GM12878 (cell line): Measurements from ENCODE around the gene MAP1S. TPM values are rescaled to one million over a fixed set of nuclear protein-coding genes. Genes with fewer than 3 reads are reported as not detected.

Experiments
- ASH2L ChIP-seq: fragments of 300-600, 200-600 bp; sonication (generic); IDR thresholded peaks from 2 replicates; pipeline ENCODE4 v1.6.1; 2017; ENCODE audit warnings: low read depth, mild to moderate bottlenecking, borderline replicate concordance
- ATF7 ChIP-seq: fragments of 450-650 bp; IDR thresholded peaks from 2 replicates; pipeline ENCODE4 v1.6.1; 2016; ENCODE audit warnings: low read depth, mild to moderate bottlenecking
- BHLHE40 ChIP-seq, 2 experiments: fragments of 450-650 bp in 1 of 2; IDR thresholded peaks; 2 replicates each; pipeline ENCODE4 v1.6.1; 2011 to 2017; ENCODE audit warnings: low read depth in 2 of 2, borderline replicate concordance in 1 of 2, improper control_type of control experiment in 1 of 2, low read length in 1 of 2, mild to moderate bottlenecking in 1 of 2
- CBX5 ChIP-seq: sonication (generic); IDR thresholded peaks from 2 replicates; pipeline ENCODE4 v1.6.1; 2016; ENCODE audit warnings: low read depth, moderate library complexity, mild to moderate bottlenecking, inconsistent platforms
- CTCF ChIP-seq, 3 experiments: IDR thresholded peaks in 2 of 3; conservative IDR thresholded peaks in 1 of 3; 2 replicates each; pipeline ENCODE4 v1.5.1; 2011; ENCODE audit warnings: low read depth in 3 of 3, low read length in 3 of 3, mild to moderate bottlenecking in 3 of 3, control low read depth in 2 of 3, moderate library complexity in 2 of 3, inconsistent platforms in 1 of 3, mixed read lengths in 1 of 3; ENCODE audit not compliant: control insufficient read depth in 2 of 3, insufficient read depth in 1 of 3; ENCODE audit errors: extremely low read depth in 1 of 3
- E2F4 ChIP-seq: IDR thresholded peaks from 2 replicates; pipeline ENCODE4 v1.6.1; 2012; ENCODE audit warnings: low read depth, low read length, improper control_type of control experiment
- HDAC6 ChIP-seq: fragments of 200-600 bp; sonication (generic); IDR thresholded peaks from one replicate; pipeline ENCODE4 v1.8.0; 2017; ENCODE audit warnings: antibody characterized with exemption; ENCODE audit not compliant: unreplicated experiment
- HSF1 ChIP-seq: fragments of 150-350 bp; IDR thresholded peaks from 2 replicates; pipeline ENCODE4 v1.6.1; 2014; ENCODE audit warnings: mild to moderate bottlenecking, low read depth, low read length
- IRF5 ChIP-seq: fragments of 450-650 bp; IDR thresholded peaks from 2 replicates; pipeline ENCODE4 v1.6.1; 2017; ENCODE audit warnings: borderline replicate concordance
- KDM1A ChIP-seq: fragments of 200-600 bp; sonication (generic); IDR thresholded peaks from 2 replicates; pipeline ENCODE4 v1.6.1; 2016; ENCODE audit warnings: borderline replicate concordance
- KLF5 ChIP-seq: fragments of 450-650 bp; IDR thresholded peaks from 2 replicates; pipeline ENCODE4 v1.6.1; 2014; ENCODE audit warnings: mild to moderate bottlenecking; ENCODE audit not compliant: partially characterized antibody
- MTA3 ChIP-seq: IDR thresholded peaks from 2 replicates; pipeline ENCODE4 v1.6.1; 2012; ENCODE audit warnings: low read length, inconsistent platforms, borderline replicate concordance
- MYB ChIP-seq: fragments of 150-350 bp; IDR thresholded peaks from 2 replicates; pipeline ENCODE4 v1.6.1; 2014; ENCODE audit warnings: mild to moderate bottlenecking, low read depth, low read length, borderline replicate concordance
- NBN ChIP-seq: fragments of 450-650 bp; IDR thresholded peaks from 2 replicates; pipeline ENCODE4 v1.6.1; 2016
- PAX8 ChIP-seq: fragments of 450-650 bp; IDR thresholded peaks from 2 replicates; pipeline ENCODE4 v1.6.1; 2017; ENCODE audit warnings: mild to moderate bottlenecking, moderate library complexity
- PML ChIP-seq: IDR thresholded peaks from 2 replicates; pipeline ENCODE4 v1.6.1; 2012; ENCODE audit warnings: low read length, inconsistent platforms
- POLR2AphosphoS2 ChIP-seq: IDR thresholded peaks from 2 replicates; pipeline ENCODE4 v1.6.1; 2011; ENCODE audit warnings: low read depth, mild to moderate bottlenecking, low read length, improper control_type of control experiment, moderate library complexity
- RB1 ChIP-seq: fragments of 450-650 bp; formaldehyde crosslinking; IDR thresholded peaks from 2 replicates; pipeline ENCODE4 v1.6.1; 2017; ENCODE audit warnings: mild to moderate bottlenecking, borderline replicate concordance
- RBBP5 ChIP-seq: fragments of 200-600 bp; sonication (generic); conservative IDR thresholded peaks from 2 replicates; pipeline ENCODE4 v1.6.1; 2016
- SP1 ChIP-seq: IDR thresholded peaks from one replicate; pipeline ENCODE4 v1.6.1; 2011; ENCODE audit warnings: low read depth, low read length
- ZBTB33 ChIP-seq: fragments of 450-650 bp; IDR thresholded peaks from 2 replicates; pipeline ENCODE4 v1.6.1; 2017; ENCODE audit warnings: mild to moderate bottlenecking
- ZNF24 ChIP-seq: fragments of 450-650 bp; IDR thresholded peaks from 2 replicates; pipeline ENCODE4 v1.6.1; 2017; ENCODE audit warnings: antibody characterized with exemption, mild to moderate bottlenecking
- polyA plus RNA-seq, 11 experiments: library from polyadenylated mRNA; depleted of rRNA in 4 of 11; unstranded in 6 of 11; stranded (reverse) in 5 of 11; fragments of >200 nt; fragmentation: Nextera tagmentation in 4 of 11; fragmentation: Illumina TruSeq in 1 of 11; extraction: Ambion mirVana in 4 of 11; extraction: Trizol in 1 of 11; gene quantifications; 1 replicate in 1 of 11; 2 replicates in 10 of 11; pipeline versions ENCODE4 v1.2.1 to v1.2.3, GENCODE V29; 2011 to 2016; ENCODE audit warnings: inconsistent platforms in 2 of 11, missing spikeins in 2 of 11, low read depth in 1 of 11
- total RNA-seq, 4 experiments: library from RNA; depleted of rRNA in 3 of 4; stranded (reverse); fragments of >200 nt in 3 of 4; fragmentation: Illumina TruSeq in 1 of 4; extraction: Trizol in 1 of 4; gene quantifications; 2 replicates each; pipeline versions ENCODE4 v1.2.1 to v1.2.3, GENCODE V29; 2013 to 2021

The MAP1S gene
- total and polyA plus RNA-seq, 10 of the 15 experiments (the other 5 are each of a cell fraction or from before 2014, with no cell fraction given): 2.1 to 63.9 (median 15.0) TPM

GRCh38 chr19:17739121-17739875 is 20.0 kb downstream of the MAP1S start (continued):
- TF ChIP-seq ZBTB33: no peak
- no peak for TF ChIP-seq CTCF (IDR thresholded peaks at IDR 0.05 in 2 of 3, conservative IDR thresholded peaks at IDR 0.05 in 1 of 3; ENCODE audit: control insufficient read depth in 2 of 3, extremely low read depth in 1 of 3, insufficient read depth in 1 of 3, low read depth in 3 of 3, low read length in 3 of 3)
- TF ChIP-seq RBBP5: no peak
- peak; percentile 80; the same call in 1 of the 2 replicates for TF ChIP-seq NBN
- no peak for TF ChIP-seq KDM1A
- no peak for TF ChIP-seq ASH2L
- peak; percentile 52; the same call in 1 of the 2 replicates for TF ChIP-seq MTA3
- TF ChIP-seq E2F4: no peak
- peak; percentile 45 for TF ChIP-seq SP1
- no peak for TF ChIP-seq KLF5
- no peak for TF ChIP-seq HDAC6
- no peak for TF ChIP-seq MYB
- TF ChIP-seq HSF1: no peak
- no peak for TF ChIP-seq IRF5
- no peak for TF ChIP-seq CBX5
- TF ChIP-seq PAX8: no peak
- TF ChIP-seq BHLHE40 (IDR thresholded peaks at IDR 0.05; ENCODE audit: borderline replicate concordance in 1 of 2, low read depth in 2 of 2, low read length in 1 of 2): peak; percentile 67 to 76
- peak; percentile 85 for TF ChIP-seq ATF7
- TF ChIP-seq RB1: peak; percentile 58; the same call in 1 of the 2 replicates
- TF ChIP-seq PML: no peak
- TF ChIP-seq ZNF24: no peak
- TF ChIP-seq POLR2AphosphoS2: no peak
